GM08714 (cell line): ENCODE data around the gene PFKFB1.

Experiments used
- H3K4me3 ChIP-seq: fragments of 200-500 bp; sonication (Bioruptor generic); 2 replicates; pipeline ENCODE4 v1.5.1; 2014; ENCODE audit warnings: mild to moderate bottlenecking, low read length, inconsistent platforms
- ZNF274 ChIP-seq: IDR thresholded peaks from 2 replicates; pipeline ENCODE4 v1.6.1; 2012; ENCODE audit warnings: mild to moderate bottlenecking, low read depth, low read length

The PFKFB1 gene

GRCh38 chrX:54964766-54965497 lies 29.1 kb downstream of the PFKFB1 start:
- TF ChIP-seq ZNF274: no peak
- no peak overlapping the region for H3K4me3 ChIP-seq

GRCh38 chrX:54961750-54962149 lies 32.2 kb downstream of the PFKFB1 start:
- no peak for TF ChIP-seq ZNF274
- H3K4me3 ChIP-seq: no peak overlapping the region

GRCh38 chrX:54950730-54951375 lies 43.1 kb downstream of the PFKFB1 start:
- no peak overlapping the region for H3K4me3 ChIP-seq
- no peak for TF ChIP-seq ZNF274

- no peak overlapping the region for H3K4me3 ChIP-seq
- no peak for TF ChIP-seq ZNF274
These were observed 48.8 kb downstream of the PFKFB1 start for GRCh38 chrX:54945224-54945623.

GRCh38 chrX:54944816-54945215 lies 49.2 kb downstream of the PFKFB1 start:
- TF ChIP-seq ZNF274: no peak
- H3K4me3 ChIP-seq: no peak overlapping the region

- H3K4me3 ChIP-seq: no peak overlapping the region
- no peak for TF ChIP-seq ZNF274
These were observed 56.6 kb downstream of the PFKFB1 start for GRCh38 chrX:54937416-54937815.

GRCh38 chrX:54935306-54935705 lies 58.7 kb downstream of the PFKFB1 start:
- H3K4me3 ChIP-seq: no peak overlapping the region
- no peak for TF ChIP-seq ZNF274

- no peak for TF ChIP-seq ZNF274
- H3K4me3 ChIP-seq: no peak overlapping the region
These were observed 59.1 kb downstream of the PFKFB1 start for GRCh38 chrX:54934890-54935289.

GRCh38 chrX:54934058-54934457 lies 59.9 kb downstream of the PFKFB1 start:
- no peak for TF ChIP-seq ZNF274
- H3K4me3 ChIP-seq: no peak overlapping the region

- no peak for TF ChIP-seq ZNF274
- no peak overlapping the region for H3K4me3 ChIP-seq
These were observed 60.7 kb downstream of the PFKFB1 start for GRCh38 chrX:54933150-54933826.

- TF ChIP-seq ZNF274: no peak
- H3K4me3 ChIP-seq: no peak overlapping the region
These were observed 62.9 kb downstream of the PFKFB1 start for GRCh38 chrX:54931107-54931506.

- TF ChIP-seq ZNF274: no peak
- H3K4me3 ChIP-seq: no peak overlapping the region
These were observed 63.5 kb downstream of the PFKFB1 start for GRCh38 chrX:54930291-54931049.

GRCh38 chrX:54928876-54929275 lies 65.1 kb downstream of the PFKFB1 start:
- no peak overlapping the region for H3K4me3 ChIP-seq
- no peak for TF ChIP-seq ZNF274

- no peak for TF ChIP-seq ZNF274
These were observed 67.0 kb downstream of the PFKFB1 start for GRCh38 chrX:54926978-54927377.

More at GRCh38 chrX:54926978-54927377, 67.0 kb downstream of the PFKFB1 start:
- H3K4me3 ChIP-seq: no peak overlapping the region
